ENCODE measurements around the gene POU6F2. TPM values are rescaled to one million over a fixed set of nuclear protein-coding genes. Genes with fewer than 3 reads are reported as not detected.

Gene POU6F2
- total RNA-seq, 1 donor from 2014 or later, result not detected

GRCh38 chr7:39199951-39200350, 222.2 kb downstream of the POU6F2 start:
- Histone ChIP-seq H3K36me3 (ENCODE audit: control insufficient read depth, insufficient read depth, low read length) (no peaks in the 10 kb centered on the region), H3K27me3 (ENCODE audit: control insufficient read depth, insufficient read depth, low read length) (no peaks in the 10 kb centered on the region), H3K4me3 (ENCODE audit: low read depth, low read length) (no peak overlapping the region)
- DNase-seq (ENCODE audit: low read depth) (no peak), FAIRE-seq (no peak)
- no peak for TF ChIP-seq CTCF (IDR thresholded peaks at IDR 0.05; ENCODE audit: insufficient read depth, low read length, severe bottlenecking)

GRCh38 chr7:39202041-39202440, 224.3 kb downstream of the POU6F2 start:
- no peak overlapping the region for H3K4me3 ChIP-seq (ENCODE audit: low read depth, low read length)
- no peaks in the 10 kb centered on the region for H3K27me3 ChIP-seq (ENCODE audit: control insufficient read depth, insufficient read depth, low read length)
- H3K36me3 ChIP-seq (ENCODE audit: control insufficient read depth, insufficient read depth, low read length), result no peaks in the 10 kb centered on the region
- no peak for FAIRE-seq
- TF ChIP-seq CTCF (IDR thresholded peaks at IDR 0.05; ENCODE audit: insufficient read depth, low read length, severe bottlenecking), result no peak
- no peak for DNase-seq (ENCODE audit: low read depth)

GRCh38 chr7:39210362-39210761, 232.7 kb downstream of the POU6F2 start:
- FAIRE-seq (no peak), DNase-seq (ENCODE audit: low read depth) (no peak)
- no peak for TF ChIP-seq CTCF (IDR thresholded peaks at IDR 0.05; ENCODE audit: insufficient read depth, low read length, severe bottlenecking)
- no peak overlapping the region for H3K4me3 ChIP-seq (ENCODE audit: low read depth, low read length)
- H3K36me3 ChIP-seq (ENCODE audit: control insufficient read depth, insufficient read depth, low read length), result no peaks in the 10 kb centered on the region
- no peaks in the 10 kb centered on the region for H3K27me3 ChIP-seq (ENCODE audit: control insufficient read depth, insufficient read depth, low read length)

GRCh38 chr7:39211581-39211980, 233.9 kb downstream of the POU6F2 start:
- no peak for DNase-seq (ENCODE audit: low read depth)
- H3K4me3 ChIP-seq (ENCODE audit: low read depth, low read length), result no peak overlapping the region
- TF ChIP-seq CTCF (IDR thresholded peaks at IDR 0.05; ENCODE audit: insufficient read depth, low read length, severe bottlenecking), result no peak
- FAIRE-seq, result no peak
- H3K36me3 ChIP-seq (ENCODE audit: control insufficient read depth, insufficient read depth, low read length), result no peaks in the 10 kb centered on the region
- no peaks in the 10 kb centered on the region for H3K27me3 ChIP-seq (ENCODE audit: control insufficient read depth, insufficient read depth, low read length)

GRCh38 chr7:39212876-39213275, 235.2 kb downstream of the POU6F2 start:
- H3K36me3 ChIP-seq (ENCODE audit: control insufficient read depth, insufficient read depth, low read length), result no peaks in the 10 kb centered on the region
- no peak overlapping the region for H3K4me3 ChIP-seq (ENCODE audit: low read depth, low read length)
- no peak for TF ChIP-seq CTCF (IDR thresholded peaks at IDR 0.05; ENCODE audit: insufficient read depth, low read length, severe bottlenecking)
- no peak for FAIRE-seq
- DNase-seq (ENCODE audit: low read depth), result no peak
- H3K27me3 ChIP-seq (ENCODE audit: control insufficient read depth, insufficient read depth, low read length), result no peaks in the 10 kb centered on the region

GRCh38 chr7:39217783-39218182, 240.1 kb downstream of the POU6F2 start:
- no peaks in the 10 kb centered on the region for H3K36me3 ChIP-seq (ENCODE audit: control insufficient read depth, insufficient read depth, low read length)
- H3K27me3 ChIP-seq (ENCODE audit: control insufficient read depth, insufficient read depth, low read length), result no peaks in the 10 kb centered on the region
- FAIRE-seq (no peak), DNase-seq (ENCODE audit: low read depth) (no peak)
- TF ChIP-seq CTCF (IDR thresholded peaks at IDR 0.05; ENCODE audit: insufficient read depth, low read length, severe bottlenecking), result no peak
- H3K4me3 ChIP-seq (ENCODE audit: low read depth, low read length), result no peak overlapping the region

Data from bronchial epithelial cell (primary cell).